GM19455 (cell line): ENCODE data around the gene PCBP2.
"Not testable (repeated sequence)": the region's sequence is repeated elsewhere in the genome, so short reads cannot be mapped to it uniquely, and the experiment has no call there.

Experiments
- ATAC-seq: cut with Tn5 transposase; IDR thresholded peaks from one replicate; pipeline ENCODE4 v1.9.1; 2021; ENCODE audit not compliant: unreplicated experiment

Gene PCBP2

DNA sequence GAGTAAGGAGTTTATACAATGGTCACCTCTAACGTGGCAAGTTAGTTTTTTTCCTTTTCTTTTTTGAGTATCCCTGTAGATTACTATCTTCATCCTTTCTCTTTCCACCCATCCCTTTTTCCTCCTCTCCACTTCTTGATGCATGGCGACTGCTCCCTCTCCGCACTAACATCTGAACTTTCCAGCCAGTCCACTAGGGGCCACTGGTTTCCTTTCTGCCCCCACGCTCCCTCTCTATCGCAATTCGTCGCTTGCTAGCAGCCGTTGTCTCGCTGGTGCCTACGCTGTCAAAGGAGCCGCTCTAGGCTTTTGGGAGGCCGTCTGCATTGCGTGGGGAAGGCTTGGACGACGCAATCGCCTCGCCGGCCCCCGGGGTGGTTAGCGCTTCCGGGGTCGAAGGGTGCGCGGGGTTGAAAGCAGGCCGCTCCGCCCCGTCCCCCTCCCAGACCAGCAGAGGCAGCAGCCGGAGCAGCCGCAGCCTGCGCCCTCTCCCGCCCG, at the start of gene PCBP2:
Gene PCBP2 (plus strand): TSS at position 442 of the 498 bp plus-strand sequence. CDS start 2,699 bp downstream, outside the sequence.
- peak; percentile 96 for ATAC-seq

DNA sequence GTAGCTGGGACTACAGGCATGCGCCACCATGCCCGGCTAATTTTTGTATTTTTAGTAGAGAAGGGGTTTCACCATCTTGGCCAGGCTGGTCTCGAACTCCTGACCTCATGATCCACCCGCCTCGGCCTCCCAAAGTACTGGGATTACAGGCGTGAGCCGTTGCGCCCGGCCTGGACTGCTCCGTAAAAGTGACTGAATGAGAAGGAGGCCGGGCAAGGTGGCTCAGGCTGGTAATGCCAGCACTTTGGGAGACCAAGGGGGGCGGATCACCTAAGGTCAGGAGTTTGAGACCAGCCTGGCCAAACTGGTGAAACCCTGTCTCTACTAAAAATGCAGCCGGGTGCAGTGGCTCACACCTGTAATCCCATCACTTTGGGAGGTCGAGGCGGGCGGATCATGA, 49.6 kb upstream of the PCBP2 start:
- ATAC-seq = not testable (repeated sequence)

DNA sequence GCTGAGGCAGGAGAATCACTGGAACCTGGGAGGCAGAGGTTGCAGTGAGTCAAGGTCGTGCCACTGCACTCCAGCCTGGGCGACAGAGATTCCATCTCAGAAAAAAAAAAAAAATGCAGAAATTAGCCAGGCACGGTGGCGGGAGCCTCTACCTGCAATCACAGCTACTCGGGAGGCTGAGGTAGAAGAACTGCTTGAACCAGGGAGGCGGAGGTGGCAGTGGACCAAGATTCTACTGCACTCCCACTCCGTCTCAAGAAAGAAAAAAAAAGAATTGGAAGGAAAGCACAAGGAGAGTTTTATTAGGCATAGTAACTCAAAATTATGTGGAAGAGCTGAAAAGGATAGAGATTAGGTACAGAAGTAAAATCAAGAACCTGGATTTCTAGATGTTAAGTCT, 49.0 kb upstream of the PCBP2 start:
- no peak for ATAC-seq

DNA sequence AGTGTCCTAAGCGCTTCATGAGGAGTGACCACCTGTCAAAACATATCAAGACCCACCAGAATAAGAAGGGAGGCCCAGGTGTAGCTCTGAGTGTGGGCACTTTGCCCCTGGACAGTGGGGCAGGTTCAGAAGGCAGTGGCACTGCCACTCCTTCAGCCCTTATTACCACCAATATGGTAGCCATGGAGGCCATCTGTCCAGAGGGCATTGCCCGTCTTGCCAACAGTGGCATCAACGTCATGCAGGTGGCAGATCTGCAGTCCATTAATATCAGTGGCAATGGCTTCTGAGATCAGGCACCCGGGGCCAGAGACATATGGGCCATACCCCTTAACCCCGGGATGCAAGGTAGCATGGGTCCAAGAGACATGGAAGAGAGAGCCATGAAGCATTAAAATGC, 41.0 kb upstream of the PCBP2 start:
- no peak for ATAC-seq

DNA sequence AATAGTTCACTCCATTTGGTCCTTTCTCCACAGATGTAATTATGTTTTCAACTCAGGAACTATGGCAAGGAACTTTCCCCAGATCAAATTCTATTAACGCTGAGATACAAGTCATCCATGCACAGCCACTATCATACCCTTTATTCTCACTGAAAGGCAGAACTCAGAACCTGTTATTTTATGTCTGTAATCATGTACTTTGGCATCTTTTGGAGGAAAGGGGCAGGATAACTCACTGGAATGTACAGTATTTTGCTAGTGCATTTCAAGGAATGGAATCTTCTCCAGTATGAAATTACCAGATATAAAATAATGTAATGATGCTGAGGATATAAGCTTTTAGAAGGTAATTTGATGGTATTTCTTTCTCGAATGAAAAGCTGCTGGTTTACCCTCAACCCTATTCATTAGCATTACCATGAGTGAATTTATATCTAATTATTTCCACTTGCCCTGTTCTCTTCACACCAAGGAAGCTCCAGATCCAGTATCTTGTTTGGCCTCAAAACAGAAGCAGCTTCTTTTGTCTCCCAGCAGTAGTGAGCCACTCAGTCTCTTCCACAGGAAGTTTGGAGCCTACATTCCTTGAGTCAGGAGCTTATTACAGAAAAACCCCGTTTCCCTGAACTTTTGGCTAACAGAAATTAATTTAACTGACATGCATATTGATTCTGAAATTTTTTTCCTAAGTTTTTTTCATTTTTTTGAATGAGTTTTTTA, 38.3 kb upstream of the PCBP2 start:
- no peak for ATAC-seq

DNA sequence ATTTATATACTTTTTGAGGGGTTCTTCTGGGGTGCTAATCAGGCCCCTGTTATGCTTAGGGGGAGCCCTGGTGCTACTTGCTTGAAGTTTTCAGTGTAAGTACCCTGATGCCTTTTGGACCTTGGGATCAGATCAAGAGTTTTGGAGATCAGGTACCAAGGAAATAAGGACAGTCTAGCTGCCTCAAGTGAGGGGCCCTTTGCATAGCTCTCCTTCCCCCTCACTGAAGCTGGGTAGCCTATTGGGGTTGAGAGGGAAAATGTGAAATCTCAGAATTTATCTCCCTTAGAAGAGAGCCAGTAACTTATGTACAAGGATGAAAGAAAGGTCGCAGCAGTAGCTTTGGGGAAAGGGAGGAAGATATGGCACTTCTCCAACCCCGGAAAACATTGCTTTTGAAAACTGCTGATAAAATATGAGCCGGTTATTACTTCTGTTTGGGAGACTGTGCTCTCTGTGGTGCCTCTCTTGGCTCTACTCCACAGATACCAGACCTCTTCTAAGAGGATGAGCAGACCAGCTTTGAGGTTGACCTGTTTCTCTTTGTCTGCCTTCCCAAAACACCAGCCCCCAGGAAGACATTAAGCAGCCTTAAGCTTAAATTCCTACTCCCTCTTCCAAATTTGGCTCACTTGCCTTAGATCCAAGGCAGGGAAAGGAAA, 37.0 kb upstream of the PCBP2 start:
- no peak for ATAC-seq

DNA sequence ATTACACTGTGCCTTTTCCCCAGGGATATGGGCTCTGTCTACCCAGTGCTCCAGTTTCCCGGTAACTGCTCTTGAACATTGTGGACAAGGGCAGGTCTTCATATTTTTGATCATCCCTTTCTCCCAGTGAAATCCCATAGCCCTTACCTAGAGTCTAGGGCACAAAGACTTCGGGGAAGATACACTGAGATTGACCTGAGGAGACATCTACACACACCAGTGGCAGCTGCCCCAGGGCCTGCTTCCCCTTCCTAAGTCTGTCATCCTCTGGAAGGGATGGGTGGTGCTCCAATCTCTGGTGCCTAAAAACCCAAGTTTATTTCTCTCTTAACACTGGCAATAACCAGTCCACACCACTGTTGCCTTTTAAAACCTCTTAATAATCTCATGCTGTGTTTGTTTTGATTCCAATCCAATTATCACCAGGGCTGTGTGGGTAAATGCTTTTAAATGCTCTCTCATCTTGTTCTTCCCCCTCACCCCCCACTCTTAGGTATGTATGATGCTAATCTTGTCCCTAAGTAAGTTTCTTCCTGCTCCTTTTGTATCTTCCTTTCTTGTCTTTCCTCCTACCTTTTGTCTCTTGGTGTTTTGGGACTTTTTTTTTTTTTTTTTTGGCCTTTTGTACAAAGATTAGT, 36.0 kb upstream of the PCBP2 start:
- ATAC-seq = not testable (repeated sequence)

DNA sequence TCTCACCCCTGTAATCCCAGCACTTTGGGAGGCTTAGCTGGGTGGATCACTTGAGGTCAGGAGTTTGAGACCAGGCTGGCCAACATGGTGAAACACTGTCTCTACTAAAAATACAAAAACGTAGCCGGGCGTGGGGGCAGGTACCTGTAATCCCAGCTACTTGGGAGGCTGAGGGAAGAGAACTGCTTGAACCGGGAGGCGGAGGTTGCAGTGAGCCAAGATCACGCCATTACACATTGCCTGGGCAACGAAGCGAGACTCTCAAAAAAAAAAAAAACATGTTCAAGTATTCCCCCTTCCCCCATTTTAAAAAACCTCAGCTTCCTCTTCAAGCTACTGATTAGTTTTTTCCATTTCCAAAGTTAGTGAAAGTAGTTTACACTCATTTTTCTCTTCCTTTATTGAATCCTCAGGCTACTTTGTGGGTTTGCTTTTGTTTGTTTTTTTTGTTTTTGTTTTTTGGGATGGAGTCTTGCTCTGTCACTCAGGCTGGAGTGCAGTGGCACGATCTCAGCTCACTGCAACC, 34.5 kb upstream of the PCBP2 start:
- not testable (repeated sequence) for ATAC-seq

DNA sequence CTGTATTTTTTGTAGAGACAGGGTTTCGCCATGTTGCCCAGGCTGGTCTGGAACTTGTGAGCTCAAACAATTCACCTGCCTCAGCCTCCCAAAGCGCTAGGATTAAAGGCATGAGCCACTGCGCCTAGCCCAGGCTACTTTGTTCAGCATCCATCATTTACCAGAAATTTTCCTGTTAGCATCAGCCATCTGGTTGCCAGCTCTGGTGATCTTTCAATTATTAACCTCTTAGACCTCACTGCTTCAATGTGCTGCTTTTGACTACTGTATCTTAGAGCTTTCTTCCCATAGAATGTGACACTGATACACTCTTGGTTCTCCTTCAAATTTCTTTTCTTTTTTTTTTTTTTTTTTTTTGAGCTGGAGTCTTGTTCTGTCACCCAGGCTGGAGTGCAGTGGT, 33.7 kb upstream of the PCBP2 start:
- ATAC-seq = no peak

DNA sequence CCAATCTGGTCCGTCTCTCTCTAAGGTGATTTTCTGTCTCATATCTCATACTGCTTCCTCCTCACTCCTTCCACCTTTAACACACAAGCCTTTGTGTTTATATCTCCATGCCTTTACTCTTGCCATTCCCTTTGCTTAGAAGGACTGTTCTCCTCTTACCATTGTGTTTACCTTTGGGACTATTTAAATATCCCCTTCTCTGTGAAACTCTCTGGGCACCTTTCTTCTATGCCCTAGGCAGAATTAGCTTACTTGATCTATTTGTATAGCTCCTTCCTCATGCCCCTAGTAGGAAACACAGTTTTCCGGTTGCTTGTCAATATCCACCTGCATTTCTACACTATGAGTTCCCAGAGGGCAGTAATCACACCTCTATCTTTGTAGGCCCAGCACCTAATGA, 32.1 kb upstream of the PCBP2 start:
- no peak for ATAC-seq

DNA sequence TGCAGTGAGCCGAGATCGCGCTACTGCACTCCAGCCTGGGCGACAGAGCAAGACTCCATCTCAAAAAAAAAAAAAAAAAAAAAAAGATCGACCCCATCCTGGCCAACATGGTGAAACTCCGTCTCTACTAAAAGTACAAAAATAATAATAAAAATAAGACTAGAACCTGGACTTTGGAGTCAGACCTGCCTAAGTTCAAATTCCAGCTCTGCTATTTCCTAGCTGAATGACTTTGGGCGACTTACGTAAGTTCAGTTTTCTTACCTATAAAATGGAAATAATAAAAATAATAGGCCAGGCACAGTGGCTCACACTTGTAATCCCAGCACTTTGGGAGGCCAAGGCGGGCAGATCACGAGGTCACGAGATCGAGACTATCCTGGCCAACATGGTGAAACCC, 29.7 kb upstream of the PCBP2 start:
- ATAC-seq = not testable (repeated sequence)

DNA sequence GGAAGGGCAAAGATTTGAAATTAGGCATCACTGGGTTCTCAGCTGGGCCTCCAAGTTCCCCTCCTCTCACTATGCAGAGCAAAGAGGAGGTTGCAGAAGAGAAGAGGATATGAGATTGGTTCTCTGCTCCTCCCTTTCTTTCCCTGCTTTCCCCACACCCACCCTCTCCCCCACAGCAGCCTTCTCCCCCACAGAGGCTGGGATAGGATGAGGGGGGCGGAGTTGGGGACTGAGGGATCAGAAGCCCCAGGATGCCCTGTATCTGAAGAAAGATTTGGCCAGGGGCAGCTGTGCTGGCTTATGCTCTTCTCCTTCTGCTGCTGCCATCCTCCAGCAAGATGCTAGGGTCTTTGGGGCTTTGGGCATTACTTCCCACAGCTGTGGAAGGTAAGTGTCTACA, 28.3 kb upstream of the PCBP2 start, which contains the start of gene AMHR2:
Gene AMHR2 (plus strand): TSS at position 259 of the 400 bp plus-strand sequence. CDS start 80 bp downstream, at position 339.
- ATAC-seq = no peak

DNA sequence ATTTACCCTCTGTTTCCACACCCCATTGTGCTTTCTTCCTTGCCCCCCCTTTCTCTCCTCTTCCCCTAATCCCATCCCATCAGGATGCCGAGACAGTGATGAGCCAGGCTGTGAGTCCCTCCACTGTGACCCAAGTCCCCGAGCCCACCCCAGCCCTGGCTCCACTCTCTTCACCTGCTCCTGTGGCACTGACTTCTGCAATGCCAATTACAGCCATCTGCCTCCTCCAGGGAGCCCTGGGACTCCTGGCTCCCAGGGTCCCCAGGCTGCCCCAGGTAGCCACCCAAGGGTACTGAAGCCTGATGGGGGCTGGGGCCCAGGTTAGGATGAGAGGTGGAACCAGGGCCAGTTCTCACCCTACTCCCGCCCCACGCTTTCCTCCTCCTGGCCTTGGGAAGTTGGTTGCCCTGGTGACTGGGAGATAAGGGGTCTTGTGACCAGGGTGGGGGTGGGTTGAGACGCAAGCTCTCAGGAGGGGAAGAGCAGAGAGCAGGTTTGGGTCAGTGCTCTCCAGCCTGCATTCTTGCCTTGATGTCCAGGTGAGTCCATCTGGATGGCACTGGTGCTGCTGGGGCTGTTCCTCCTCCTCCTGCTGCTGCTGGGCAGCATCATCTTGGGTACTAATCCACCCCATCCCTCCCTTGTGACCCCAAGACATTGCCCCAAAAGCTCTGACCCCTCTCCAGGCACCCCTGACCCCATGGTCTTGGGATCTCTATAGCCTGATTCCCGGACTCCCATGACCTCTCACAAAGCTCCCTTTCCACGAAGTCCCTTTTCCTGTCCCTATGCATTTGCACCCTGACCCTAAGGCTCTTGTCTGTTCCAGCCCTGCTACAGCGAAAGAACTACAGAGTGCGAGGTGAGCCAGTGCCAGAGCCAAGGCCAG, 27.0 kb upstream of the PCBP2 start:
- no peak for ATAC-seq

DNA sequence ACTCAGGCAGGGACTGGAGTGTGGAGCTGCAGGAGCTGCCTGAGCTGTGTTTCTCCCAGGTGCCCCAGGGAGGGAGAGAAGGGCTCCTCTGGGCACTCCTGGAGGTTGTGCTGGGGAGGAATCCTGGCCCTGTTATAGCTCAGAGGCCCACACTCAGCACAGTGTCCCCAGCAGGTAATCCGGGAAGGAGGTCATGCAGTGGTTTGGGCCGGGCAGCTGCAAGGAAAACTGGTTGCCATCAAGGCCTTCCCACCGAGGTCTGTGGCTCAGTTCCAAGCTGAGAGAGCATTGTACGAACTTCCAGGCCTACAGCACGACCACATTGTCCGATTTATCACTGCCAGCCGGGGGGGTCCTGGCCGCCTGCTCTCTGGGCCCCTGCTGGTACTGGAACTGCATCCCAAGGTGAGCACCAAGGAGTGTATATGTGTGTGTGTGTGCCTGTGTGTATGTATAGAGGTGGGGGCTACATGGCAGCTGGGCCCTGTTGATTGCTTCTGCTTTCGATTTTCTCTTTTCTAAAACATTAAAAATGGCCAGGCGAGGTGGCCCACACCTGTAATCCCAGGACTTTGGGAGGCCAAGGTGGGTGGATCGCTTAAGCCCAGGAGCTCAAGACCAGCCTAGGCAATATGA, 26.3 kb upstream of the PCBP2 start:
- no peak for ATAC-seq

DNA sequence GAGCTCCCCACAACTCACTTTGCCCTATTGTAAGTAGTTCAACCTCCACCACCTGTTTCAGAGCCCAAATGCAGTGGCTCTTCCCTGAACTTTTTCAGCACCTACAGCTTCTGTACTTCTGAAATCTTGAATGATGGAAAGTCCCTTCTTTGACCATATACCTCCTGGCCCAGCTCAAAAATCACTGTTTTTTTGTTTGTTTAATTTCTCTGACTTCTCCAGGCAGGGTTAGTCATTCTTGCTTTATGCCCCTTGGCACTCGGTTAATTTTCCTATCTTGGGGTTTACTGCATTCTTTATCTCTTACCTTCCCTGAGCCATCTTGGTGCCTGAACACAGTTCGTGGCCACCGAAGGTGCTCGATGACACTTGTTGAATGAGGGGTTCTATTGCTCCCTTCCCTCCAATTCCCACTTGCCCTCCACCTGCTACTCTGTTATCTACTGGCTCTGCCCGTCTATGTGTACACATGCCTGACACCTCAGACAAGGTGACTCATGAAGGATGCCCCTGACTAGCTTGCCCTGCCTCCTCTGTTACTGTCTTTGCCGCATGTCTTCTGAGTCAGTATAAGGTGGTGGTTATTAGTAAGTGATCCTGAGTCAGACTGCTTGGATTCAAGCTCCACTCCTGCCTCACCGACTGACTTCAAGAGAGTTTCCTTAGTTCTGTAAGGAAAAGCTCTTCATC, 23.9 kb upstream of the PCBP2 start:
- ATAC-seq = no peak

DNA sequence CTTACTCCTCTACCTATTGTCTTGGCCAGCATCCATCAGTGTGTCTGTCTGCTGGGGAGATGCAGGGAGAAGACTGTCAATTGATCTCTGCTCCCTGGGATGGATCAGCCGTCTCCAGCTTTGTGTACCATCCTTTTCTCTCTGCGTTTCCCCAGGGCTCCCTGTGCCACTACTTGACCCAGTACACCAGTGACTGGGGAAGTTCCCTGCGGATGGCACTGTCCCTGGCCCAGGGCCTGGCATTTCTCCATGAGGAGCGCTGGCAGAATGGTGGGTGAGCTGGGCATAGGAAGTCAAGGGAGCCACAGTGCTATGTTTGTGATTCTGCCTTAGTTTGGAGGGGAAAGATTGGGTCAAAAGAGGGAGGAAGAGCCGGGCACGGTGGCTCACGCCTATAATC, 23.2 kb upstream of the PCBP2 start:
- ATAC-seq = no peak

DNA sequence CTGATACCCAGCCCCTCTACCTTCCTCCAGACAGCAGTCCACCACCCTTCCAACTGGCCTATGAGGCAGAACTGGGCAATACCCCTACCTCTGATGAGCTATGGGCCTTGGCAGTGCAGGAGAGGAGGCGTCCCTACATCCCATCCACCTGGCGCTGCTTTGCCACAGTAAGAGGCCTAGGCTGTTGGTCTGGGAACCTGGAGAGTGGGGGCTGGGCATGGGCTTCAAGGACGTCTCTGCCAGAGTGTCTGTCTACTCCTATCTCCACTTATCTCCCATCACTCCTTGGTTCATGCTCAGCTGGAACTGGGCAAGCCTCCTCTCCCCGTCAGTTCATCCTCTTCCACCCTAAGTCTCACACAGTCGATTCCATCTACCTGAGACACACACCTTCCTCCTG, 21.8 kb upstream of the PCBP2 start:
- ATAC-seq = no peak

DNA sequence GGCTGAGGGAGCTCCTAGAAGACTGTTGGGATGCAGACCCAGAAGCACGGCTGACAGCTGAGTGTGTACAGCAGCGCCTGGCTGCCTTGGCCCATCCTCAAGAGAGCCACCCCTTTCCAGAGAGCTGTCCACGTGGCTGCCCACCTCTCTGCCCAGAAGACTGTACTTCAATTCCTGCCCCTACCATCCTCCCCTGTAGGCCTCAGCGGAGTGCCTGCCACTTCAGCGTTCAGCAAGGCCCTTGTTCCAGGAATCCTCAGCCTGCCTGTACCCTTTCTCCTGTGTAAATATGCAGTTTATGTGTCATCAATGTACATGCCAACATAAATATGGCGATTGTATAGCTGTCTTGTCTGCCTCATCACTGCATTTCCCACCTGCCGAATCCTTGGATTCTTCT, 20.7 kb upstream of the PCBP2 start:
- ATAC-seq = no peak

DNA sequence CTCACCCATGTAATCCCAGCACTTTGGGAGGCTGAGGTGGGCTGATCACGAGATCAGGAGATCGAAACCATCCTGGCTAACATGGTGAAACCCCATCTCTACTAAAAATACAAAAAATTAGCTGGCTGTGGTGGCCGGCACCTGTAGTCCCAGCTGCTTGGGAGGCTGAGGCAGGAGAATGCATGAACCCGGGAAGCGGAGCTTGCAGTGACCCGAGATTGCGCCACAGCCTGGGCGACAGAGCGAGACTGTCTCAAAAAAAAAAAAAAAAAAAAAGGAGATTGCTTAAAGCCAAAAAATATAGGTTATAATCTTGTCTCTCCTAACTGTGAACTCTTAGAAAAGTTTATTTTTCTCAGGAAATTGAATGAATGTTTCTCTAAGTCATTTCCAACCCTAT, 16.6 kb upstream of the PCBP2 start:
- not testable (repeated sequence) for ATAC-seq

DNA sequence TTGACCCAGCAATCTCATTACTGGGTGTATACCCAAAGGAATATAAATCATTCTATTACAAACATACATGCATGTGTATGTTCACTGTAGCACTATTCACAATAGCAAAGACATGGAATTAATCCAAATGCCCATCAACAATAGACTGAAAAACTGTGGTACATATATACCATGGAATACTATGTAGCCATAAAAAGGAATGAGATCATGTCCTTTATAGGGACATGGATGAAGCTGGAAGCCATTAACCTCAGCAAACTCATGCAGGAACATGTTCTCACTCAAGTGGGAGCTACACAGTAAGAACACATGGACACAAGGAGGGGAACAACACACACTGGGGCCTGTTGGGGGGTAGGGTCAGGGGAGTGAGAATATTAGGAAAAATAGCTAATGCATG, 12.3 kb upstream of the PCBP2 start:
- ATAC-seq = not testable (repeated sequence)
